SK-N-SH treated with all-trans-retinoic acid at 6 μM for 48 hours (cell line): ENCODE data around the gene METTL6.

ENCODE experiments used
- BACH2 ChIP-seq: fragments of 250-450 bp; sonication (Bioruptor Pico); IDR thresholded peaks from 2 replicates; pipeline ENCODE4 v1.9.0; 2021; ENCODE audit warnings: mild to moderate bottlenecking, borderline replicate concordance
- ESRRG ChIP-seq: fragments of 250-450 bp; sonication (Bioruptor Pico); IDR thresholded peaks from 2 replicates; pipeline ENCODE4 v1.6.1; 2021; ENCODE audit warnings: mild to moderate bottlenecking
- PPARA ChIP-seq: fragments of 250-450 bp; sonication (Bioruptor Pico); IDR thresholded peaks from 2 replicates; pipeline ENCODE4 v1.5.0; 2020; ENCODE audit warnings: mild to moderate bottlenecking, borderline replicate concordance
- RARB ChIP-seq: fragments of 250-450 bp; sonication (Bioruptor Pico); IDR thresholded peaks from 2 replicates; pipeline ENCODE4 v1.8.0; 2021; ENCODE audit warnings: mild to moderate bottlenecking, moderate library complexity
- SNAI2 ChIP-seq: fragments of 250-450 bp; sonication (Bioruptor Pico); IDR thresholded peaks from 2 replicates; pipeline ENCODE4 v1.5.0; 2020; ENCODE audit warnings: mild to moderate bottlenecking, moderate library complexity
- ZC3H10 ChIP-seq: fragments of 250-450 bp; sonication (Bioruptor Pico); IDR thresholded peaks from 2 replicates; pipeline ENCODE4 v1.5.1; 2021; ENCODE audit warnings: mild to moderate bottlenecking, moderate library complexity
- ZFP3 ChIP-seq: fragments of 250-450 bp; sonication (Bioruptor Pico); IDR thresholded peaks from 2 replicates; pipeline ENCODE4 v1.5.0; 2020; ENCODE audit warnings: mild to moderate bottlenecking, moderate library complexity
- ZFP30 ChIP-seq: fragments of 450-650 bp; formaldehyde crosslinking; IDR thresholded peaks from 2 replicates; pipeline ENCODE4 v1.5.0; 2022; ENCODE audit warnings: mild to moderate bottlenecking, moderate library complexity
- ZNF70 ChIP-seq: fragments of 450-650 bp; formaldehyde crosslinking; IDR thresholded peaks from 2 replicates; pipeline ENCODE4 v1.5.0; 2020; ENCODE audit warnings: mild to moderate bottlenecking, moderate library complexity
- TF ChIP-seq, protein P1 (sequence below): fragments of 250-450 bp; sonication (Bioruptor Pico); IDR thresholded peaks from 2 replicates; pipeline ENCODE4 v1.8.0; 2020; ENCODE audit warnings: mild to moderate bottlenecking, moderate library complexity, borderline replicate concordance

DNA sequence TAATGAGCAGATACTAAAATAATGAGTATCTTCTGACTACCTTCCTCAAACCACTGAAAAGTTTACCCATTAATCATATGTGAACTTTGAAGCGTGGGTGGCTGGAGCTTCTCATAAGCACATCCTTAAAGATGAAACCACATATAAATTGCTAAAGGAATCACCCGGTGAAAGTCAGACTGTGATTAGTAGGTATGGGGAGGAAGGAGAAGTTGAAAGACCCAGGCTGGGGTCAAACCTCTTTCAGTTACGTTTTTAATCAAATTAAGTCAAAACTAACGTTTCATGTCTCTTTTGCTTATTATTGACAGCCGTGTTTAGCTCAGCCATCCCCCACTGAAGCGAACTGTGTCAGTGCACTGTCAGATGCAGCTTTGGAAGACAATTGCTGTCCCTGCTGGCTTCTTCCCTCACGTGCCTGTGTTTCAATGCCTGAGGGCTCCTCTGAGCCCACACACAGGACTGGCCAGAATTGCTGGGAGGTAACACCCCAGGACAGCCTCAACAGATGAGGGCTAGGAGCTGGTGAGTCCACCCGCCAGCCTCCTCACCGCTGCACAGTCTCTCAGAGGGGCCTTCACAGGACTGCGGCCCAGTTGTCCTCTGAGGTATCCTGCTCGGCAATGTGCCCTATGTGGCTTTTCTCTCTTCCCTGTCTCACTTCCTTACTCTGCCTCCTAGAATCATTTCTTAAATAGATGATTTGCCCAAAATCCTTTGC is 65.7 kb downstream of the METTL6 start:
- TF ChIP-seq, protein P1, sequence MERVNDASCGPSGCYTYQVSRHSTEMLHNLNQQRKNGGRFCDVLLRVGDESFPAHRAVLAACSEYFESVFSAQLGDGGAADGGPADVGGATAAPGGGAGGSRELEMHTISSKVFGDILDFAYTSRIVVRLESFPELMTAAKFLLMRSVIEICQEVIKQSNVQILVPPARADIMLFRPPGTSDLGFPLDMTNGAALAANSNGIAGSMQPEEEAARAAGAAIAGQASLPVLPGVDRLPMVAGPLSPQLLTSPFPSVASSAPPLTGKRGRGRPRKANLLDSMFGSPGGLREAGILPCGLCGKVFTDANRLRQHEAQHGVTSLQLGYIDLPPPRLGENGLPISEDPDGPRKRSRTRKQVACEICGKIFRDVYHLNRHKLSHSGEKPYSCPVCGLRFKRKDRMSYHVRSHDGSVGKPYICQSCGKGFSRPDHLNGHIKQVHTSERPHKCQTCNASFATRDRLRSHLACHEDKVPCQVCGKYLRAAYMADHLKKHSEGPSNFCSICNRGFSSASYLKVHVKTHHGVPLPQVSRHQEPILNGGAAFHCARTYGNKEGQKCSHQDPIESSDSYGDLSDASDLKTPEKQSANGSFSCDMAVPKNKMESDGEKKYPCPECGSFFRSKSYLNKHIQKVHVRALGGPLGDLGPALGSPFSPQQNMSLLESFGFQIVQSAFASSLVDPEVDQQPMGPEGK (CRISPR knock-in tag) = no peak
- TF ChIP-seq ZFP3 (CRISPR knock-in tag) (no peak), ESRRG (CRISPR knock-in tag) (no peak), PPARA (CRISPR knock-in tag) (no peak), BACH2 (CRISPR knock-in tag) (no peak), ZC3H10 (CRISPR knock-in tag) (no peak), SNAI2 (CRISPR knock-in tag) (no peak), ZNF70 (CRISPR knock-in tag) (no peak), ZFP30 (CRISPR knock-in tag) (no peak), RARB (CRISPR knock-in tag) (no peak)
